Dermis microvascular lymphatic vessel endothelial cell (primary cell): ENCODE results near the gene MSI2. TPM values are rescaled to one million over a fixed set of nuclear protein-coding genes. Genes with fewer than 3 reads are reported as not detected.
A peak's percentile ranks its signal among the peaks of the same experiment; 100 is the strongest.

Experiments
- DNase-seq, 2 donors: peaks; one replicate each; pipeline versions ENCODE4 v3.0.0 to v3.0.0-alpha.2; 2010; ENCODE audit warnings: low read depth in 2 of 2
- total RNA-seq: library from RNA; depleted of rRNA; stranded (reverse); fragments of >200 nt; gene quantifications from 2 replicates; pipeline ENCODE4 v1.2.1, GENCODE V29; 2014

MSI2 gene
- total RNA-seq, 1 donor from 2014 or later, result 7.4 TPM

DNA sequence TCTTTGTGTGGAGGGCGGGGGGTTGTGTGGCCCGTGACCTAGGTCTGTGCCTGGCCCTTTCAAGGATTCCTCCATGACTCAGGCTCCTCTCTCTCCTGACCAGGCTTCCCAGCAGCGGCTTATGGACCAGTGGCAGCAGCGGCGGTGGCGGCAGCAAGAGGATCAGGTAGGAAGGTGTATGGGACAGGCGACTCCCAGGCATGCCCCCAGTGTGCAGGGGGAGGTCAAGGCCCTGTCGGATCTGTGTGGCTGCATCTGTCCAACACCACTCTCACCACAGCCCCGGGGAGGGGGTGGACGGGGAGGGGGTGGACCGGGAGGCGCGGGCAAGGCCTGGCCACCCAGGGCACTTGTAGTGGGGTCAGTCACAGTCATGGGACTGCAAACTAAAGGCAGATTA is 395.7 kb downstream of the MSI2 start:
- no peak for DNase-seq

DNA sequence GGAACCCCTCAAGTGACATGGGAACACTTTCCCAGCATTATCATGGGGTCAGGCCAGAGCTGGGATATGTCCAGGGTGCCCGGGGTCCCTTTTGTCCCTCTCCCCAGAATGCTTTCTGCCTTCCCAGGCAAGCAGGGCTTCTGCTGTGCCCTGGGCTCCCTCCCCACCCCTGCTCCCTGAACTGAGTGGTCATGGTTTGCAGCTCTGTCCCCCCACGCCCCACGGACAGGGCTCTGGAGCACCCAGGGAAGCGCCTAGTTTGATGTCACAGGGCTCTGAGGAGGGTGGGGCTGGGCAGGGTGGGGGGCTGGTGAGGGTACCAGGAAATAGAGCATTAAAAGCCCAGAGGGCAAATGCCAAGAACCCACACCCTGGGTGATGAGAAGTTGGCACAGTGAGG is 396.5 kb downstream of the MSI2 start:
- DNase-seq, result no peak

DNA sequence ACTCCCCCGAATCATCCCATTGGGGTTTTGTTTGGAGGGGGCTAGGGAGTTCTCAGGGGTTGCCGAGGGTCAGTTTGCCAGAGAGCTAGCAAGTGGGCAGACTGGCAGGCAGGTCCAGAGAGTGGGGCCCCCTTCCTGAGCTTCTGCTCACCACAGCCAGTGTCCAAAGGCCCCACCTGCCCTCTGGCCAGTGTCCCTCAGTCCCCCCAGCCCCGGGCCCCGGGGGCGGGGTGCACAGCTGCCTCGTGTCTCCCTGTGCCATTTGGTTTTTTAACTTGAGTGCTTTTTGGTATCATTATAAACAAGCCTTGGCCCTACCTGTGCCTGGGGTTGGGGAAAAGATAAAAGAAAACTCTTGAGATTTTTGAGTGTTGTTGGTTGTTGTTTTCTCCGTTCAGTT is 397.0 kb downstream of the MSI2 start:
- DNase-seq, result no peak

DNA sequence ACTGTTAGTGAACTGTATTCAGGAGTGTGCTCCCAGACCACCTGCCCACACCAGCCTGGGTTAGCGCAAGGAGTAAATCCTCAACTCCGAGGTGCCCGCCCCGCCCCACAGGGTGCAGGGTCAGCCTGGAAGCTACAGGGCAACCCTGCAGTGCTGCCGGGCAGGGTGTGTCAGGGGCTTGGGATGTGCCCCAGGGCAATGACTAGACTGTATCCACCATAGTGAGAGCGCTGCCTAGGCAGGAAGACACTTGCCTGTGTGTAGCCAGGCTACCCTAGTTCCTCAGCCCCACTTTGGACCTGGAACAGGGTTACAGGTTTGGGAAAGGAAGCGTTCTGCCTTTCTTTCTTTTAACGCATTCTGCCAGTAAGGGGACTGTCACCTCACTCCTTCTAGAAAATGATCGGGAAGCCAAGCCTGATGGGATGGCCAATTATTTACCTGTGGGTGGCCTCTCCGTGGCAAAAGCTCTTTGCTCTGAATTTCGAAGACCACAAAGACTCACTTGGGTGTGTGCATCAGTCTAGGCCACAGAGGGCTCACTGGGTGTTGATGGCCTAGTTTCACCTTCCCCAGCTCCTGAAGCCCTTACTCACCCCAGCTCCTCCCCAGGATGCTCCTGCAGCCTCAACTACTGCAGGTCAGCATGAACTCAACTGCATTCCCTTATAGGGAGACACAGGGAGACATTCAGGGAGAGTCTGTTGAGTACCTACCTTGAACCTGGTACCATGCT is 397.9 kb downstream of the MSI2 start:
- DNase-seq, result no peak

DNA sequence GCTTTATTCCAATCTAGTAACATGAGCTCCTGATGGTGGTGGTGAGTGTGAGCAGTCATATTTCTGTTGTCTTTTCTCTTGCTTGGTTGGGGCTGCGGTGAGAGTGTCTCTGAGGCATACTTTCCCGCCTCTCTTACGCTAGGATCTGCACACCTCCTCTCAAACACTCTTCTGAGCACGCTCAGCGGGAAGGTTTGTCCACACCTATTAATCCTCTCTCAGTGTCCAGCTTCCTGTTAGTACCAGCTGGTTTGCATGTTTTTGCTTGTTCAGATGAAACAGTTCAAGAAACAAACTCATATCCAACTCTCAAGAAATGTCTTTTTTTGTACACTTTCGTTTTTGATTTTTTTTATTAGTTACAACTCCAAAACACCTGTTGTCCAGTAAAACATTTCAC is 399.2 kb downstream of the MSI2 start:
- no peak for DNase-seq

DNA sequence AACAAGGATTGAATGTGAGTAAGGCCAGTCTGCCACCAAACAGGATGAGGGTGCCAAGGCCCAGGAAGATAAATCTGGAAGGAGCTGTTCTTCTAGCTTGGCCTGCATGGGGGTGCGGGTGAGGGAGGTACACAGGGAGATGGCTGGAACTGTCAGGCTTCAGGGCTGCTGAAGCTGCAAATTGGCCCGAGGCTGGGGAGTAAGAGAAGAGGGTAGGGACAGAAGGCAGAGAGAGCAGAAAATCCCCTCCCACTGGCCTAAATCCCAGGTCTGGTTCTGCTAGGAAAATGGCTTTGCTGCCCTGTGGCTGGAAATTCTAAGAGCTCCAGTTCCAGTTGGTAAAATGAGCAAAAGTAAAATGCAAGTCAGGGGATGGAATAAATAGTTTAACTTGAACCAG is 400.9 kb downstream of the MSI2 start:
- no peak for DNase-seq

DNA sequence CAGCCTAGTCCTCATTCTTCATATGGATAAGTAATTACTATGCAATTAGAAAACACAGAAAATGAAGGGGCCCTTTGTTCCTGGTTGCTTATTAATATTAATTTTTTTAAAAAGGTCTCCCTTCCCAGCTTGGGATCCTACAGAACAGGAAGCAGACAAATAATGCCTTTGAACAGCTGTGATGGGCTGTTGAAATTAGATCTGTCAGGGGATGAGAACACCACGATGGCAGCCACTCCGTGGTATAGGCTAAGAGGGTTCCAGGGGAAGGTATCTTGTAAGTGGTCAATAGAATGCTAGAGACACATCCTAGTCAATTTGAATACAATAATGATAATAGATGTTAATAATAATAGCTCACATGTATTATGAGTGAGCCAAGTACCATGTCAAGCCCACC is 405.7 kb downstream of the MSI2 start:
- DNase-seq, result no peak

DNA sequence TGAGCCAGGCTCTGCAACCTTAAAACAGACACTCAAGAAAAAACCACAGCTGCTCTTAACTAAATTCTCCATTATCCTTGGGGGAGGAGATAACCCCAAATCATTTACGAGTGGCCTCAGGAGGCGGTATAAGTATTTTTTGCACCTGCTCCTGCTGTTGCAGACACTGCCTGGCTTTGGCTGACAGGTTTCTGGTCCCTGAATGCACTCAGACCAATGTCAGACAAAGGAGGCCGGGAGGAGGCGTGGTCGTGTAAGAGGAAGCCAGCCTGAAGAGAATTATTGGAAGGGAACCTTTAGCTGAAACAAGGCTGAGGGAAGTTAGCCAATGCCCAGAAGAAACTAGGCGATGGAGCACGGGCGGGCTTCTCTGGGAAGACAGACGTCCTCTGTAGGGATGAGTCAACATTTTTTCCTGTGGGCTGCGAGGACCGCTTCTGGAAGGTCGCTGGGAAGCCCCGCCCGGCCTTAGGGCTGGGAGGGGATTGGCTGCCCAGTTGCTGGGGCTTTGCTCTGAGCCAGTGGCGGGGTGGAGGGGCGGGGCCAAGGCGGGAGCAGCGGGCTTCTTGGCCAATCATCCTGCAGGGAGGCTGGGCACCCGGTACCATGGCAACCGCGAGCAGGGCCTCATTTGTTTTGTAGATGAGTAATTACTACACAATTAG is 406.5 kb downstream of the MSI2 start:
- DNase-seq, result peak; percentile 61 to 97

DNA sequence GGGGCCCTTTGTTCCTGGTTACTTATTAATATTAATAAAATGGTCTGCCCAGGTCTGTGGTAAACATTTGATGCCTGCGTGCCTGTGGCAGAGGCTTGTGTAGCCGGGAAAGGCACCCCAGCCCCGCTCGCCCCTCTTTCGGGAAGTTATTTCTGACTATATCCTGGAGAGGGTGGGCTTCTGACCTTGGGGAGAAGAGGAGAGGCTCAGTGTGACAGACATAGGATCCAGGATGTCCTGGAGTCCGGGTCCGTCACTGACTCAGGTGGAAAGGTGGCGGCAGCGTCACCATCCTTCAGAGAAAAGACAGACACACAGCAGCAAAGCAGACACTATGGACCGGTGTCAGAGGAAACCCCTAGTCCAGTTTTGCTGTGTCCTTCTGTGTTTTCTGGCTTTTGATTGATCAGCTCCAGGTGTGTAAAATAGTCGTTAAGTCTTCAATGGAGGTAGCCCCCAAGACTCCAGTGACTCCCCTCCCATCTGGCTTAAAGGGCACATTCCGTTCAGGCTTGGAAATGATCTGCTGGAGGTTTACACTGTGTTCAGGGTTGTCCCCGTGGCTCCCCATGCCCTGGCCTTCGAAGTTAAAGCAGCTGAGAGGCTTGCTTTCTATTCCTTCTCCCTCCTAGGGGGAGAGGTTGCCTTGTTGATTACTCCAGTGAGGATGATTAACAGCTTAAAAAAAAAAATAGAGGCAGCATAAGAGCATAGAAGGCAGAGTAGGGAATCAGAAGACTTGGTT is 407.2 kb downstream of the MSI2 start:
- no peak for DNase-seq

DNA sequence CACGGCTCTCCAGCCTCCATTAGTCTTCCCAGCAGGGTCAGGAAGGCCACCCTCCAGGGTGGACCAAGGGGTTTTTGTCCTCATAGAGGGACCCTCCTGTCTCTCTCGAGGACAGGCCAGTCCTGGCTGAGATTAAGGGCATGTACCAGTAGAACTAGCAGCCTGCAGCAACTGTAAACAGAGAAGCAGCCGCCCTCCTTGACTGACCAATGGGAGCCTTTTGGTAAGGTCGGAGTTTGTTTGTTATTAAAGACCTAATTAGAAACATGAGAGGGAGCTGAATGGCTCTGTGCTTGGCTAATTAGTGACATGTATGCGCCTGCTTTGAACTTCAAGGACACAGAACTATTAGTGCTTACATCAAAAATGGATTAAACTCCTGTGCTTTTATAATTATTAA is 408.8 kb downstream of the MSI2 start:
- no peak for DNase-seq

DNA sequence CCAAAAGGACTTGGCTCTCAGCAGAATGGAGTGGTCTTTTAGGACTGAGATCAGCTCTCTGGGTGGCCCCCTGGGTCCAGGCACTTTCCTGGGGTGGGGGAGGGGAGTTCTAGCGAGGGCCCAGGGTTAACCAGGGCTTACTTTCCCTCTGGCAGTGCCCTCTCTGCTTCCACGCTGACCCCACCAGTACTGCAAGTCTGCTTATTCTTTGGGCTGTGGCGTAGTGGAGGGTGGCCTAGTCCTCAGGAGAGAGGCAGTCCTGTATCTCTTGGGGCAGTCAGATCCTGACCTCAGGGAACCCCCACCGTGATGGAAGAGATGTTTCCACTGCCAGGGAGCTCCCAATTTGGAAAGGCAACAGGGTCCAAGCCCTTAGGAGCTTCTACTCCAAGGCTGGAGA is 409.4 kb downstream of the MSI2 start:
- no peak for DNase-seq

DNA sequence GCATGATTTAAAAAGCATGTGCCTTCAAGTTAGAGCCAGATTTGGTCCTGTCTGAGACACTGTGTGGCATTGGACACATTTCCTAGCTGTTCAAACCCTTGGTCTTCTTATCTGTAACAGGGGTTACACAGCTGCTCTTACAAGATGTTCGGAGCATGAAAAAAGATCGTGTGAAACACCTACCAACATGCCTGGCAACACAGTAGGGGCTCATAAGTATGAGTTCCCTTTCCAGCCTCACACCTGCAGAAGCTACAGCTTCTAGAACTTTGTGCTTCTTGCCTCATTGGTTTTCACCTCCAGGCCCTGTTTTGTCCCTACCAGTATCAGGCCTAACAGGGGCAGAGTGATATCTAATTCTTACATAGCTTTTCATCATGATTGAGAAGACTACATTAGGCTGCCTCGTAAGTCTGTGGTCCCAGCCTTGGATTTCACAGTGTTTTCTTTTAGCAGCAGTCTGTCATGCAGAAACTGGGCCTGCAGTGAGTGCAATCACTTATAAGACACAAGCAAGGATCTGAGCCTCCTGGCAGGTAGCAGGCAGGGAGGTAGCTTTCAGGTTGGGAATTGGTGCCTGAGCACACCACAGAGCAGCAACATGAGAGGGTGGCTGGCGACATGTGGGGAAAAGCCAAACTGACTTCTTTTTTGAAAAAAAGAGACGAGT is 410.0 kb downstream of the MSI2 start:
- DNase-seq, result no peak

DNA sequence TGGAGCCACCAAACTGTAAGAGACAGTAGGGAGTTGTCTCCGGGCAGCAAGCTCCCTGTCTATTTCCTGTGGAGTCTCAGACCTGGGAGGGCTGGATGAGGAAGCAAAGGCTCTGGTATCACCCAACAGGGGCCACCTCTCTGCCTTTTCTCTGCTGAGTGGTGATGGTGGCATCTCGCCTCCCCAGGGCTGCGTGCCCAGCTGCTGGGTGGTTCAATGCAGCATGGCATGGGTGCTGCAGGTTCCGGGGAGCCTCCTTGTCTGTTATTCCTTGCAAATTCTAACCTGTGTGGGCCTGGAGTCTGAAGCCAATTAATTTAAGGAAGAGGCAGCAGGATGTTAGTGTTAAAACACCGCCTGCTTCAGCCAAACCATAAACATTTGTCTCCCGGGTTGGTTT is 410.6 kb downstream of the MSI2 start:
- no peak for DNase-seq

DNA sequence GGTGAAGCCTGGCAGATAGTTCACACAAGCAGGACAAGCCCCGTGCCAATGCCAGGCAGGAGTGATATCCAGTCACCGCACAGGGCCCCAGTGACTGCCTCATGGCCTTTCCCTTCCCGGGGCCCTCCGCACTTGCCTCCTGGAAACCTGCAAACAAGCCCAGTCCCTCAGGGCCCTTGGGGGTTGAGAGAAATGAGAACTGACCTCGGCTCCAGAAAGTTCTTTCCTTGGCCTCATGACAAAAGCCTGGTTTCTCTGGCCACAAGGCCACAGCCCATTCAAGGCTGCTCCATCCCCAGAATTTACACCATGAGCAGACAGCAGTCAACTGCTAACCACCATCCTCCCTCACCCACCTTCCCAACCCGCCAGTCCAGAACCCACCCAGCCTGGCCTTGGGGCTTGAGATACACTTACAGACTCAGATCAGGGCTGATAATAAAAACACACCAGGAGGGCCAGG is 411.2 kb downstream of the MSI2 start:
- DNase-seq, result no peak

DNA sequence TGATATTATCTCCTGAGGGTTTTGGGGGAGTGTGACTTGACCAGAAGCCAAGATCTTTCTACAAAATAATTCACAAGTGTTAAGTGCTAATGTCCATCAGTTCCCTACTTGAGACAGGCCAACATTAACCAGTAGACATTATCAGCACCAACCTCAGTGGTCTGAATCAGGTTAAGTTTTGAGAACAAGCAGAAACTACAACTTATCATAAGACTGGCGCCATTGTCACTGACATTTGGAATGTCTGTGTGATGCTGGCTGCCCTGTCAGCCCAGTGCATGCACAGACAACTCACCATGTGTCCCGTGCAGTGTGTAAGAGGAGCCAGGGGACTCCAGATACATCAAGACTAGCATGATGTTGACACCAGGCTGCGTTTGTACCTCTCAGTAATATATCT is 412.0 kb downstream of the MSI2 start:
- no peak for DNase-seq

DNA sequence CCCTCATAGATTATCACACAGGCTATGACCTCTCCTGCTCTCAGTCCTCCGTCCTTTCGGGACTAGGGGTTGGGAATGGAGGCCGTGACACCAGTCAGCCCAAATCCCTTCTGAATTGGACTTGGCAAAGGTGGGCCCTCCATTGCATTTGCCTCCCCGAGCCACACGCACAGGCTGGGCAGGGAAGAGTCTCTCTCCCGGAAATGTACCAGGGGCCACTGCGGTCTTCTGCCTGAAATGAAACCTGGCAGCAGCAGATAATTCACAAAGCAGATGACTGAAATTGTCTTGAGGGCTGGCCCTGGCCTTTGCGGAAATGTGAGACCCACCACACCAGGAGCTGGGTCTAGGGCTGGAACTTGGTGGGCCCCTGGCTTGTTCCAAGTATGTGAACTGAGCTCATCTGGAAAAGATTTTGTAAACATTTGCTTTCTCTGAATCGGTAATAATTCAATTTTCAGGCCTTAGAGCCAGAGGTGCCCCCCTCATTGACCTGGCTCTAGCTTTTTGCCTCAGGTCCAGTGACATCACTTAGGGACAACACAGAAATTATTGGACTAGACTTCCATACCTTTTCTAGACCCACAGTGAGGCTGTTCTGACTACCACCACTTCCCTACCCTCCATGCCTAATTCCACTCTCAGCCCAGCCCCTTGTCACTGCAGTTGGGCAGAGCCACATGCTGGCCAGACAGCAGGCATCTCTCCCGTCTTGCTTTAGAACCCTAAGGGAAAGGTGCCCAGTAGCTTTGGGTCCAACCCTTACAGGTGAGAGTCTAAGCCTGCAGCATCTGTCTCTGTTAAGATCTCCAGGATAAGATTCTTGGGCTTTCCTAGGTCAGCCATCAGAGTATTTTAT is 413.6 kb downstream of the MSI2 start:
- no peak for DNase-seq

DNA sequence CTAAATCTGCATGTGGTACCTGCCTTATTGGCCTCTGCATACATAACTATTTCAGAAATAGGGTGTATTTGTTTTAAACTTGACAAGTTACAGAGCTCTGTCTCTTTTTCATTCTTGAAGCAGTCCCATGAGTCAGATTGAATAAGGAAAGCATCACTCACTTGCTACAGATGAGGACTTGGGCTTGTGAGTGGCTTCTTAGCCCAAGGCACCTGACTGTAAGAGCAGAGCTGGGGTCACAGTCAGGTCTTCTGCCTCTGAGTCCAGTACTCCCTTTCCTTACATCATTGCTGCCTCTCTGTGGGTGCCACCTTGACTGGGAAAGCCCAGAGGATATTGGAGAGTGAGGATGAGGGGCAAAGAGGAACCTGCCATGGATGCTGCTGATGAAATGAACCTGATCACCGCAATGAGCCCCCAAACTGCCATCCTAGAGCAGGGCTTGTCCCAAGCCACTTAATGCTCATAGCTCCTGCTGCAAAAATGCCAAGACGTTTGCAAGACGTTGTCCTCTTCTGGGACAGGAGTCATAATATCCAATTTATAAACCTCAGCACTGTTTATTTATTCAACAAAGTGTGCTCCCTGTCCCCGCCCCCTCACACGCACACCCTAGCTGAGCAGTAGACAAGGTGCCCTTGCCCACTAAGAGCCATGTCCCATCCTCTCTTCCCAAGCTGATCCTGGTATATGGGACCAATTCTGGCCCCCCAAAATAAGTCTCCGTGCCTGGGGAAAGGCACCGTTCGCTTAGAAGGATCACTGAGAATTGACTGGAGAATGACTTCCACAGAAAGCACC is 414.6 kb downstream of the MSI2 start:
- DNase-seq, result no peak

DNA sequence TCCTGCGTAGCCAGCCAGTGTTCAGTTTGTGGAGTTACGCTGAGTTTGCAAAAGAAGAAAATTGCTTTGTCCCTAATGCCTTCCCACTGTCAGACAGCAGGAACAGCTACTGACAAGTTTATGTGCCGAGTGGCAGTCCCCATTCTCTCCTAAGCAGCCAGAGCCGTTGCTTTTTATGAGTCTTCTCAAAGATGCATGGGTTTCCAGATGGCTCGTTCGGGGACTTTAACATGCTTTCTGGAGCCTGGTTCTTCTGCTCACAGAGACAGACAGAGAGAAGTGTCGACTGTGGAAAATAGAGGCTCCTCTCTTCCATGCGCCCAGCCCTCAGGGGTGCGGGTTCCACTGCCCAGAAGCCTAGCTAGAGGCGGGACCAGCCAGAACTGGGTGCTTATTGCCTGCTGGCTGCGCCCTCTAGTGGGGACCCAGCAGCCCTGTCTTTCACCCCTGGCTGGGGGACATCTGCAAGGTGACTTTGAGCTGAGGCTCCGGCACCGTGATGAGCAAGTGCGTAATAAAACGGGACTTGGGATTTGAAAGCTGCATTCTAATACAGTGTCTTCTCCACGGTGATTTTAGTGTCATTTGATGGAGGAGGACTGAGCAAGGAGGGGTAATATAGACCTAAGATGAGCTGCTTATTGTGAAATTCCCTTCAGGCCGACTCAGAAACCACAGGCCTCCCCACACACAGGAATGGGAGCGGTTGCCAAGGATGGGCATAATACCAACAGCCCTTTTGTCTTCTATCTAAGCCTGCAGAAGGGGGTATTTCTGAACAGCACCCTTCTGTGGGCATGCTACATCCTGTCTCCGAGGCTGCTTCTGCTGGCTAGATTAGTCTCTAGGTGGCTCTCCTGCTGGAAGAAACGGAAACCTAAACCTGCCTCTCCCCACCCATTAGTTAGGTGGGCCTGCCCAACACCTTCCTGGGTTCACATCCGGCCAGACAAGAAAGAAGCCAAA is 415.6 kb downstream of the MSI2 start:
- peak; percentile 30 to 78 for DNase-seq

DNA sequence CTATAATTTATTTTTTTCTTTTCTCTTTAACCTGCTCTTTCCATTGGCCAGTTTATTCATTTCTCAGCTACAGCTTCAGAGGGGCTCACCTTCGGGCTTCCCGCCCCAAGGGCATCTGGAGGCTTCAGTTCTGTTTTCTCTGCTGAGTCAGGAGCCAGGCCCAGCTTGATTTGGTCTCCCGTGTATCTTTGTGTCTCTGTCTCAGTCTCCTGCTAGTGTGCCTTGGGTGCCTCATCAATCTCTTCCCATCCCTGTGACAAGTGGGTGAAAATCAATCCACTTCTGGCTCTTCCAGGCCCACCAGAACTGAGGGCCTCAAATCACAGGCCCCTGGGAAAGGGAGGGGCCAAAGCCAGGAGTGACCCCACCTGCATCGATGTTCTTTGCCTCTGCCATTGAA is 416.6 kb downstream of the MSI2 start:
- DNase-seq, result no peak
